ENCODE measurements around the gene PLXNA4. TPM values are rescaled to one million over a fixed set of nuclear protein-coding genes. Genes with fewer than 3 reads are reported as not detected.

Gene PLXNA4
- total and polyA plus RNA-seq, 2 donors (not counting 1 experiment from before 2014, with no cell fraction given): not detected

DNA sequence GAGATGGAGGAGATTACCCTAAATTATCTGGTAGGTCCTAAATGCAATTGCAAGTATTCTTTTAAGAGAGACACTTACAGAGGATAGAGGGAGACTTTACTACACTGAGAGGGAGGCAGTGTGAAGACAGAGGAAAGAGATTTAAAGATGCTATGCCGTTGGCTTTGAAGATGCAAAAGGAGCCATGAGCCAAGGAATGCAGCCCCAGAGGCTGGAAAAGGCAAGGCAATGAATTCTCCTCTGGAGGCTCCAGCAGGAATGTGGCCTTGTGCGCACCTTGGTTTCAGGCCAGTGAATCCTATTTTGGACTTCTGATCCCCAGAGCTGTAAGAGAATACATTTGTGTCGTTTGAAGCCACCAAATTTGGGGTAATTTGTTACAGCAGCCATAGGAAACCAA lies 118.6 kb downstream of the PLXNA4 start:
- H3K79me2 ChIP-seq (ENCODE audit: control insufficient read depth, insufficient read depth, low read length): no peaks in the 10 kb centered on the region
- H3K27me3 ChIP-seq (replicated peaks in 1 of 4; ENCODE audit: control extremely low read depth in 1 of 4, control insufficient read depth in 3 of 4, insufficient read depth in 4 of 4, low read length in 3 of 4): no peaks in the 10 kb centered on the region
- no peaks in the 10 kb centered on the region for H4K20me1 ChIP-seq (ENCODE audit: control insufficient read depth, insufficient read depth, low read length, poor library complexity, severe bottlenecking)
- POLR2A ChIA-PET: no interaction called here
- TF ChIP-seq, protein P1, sequence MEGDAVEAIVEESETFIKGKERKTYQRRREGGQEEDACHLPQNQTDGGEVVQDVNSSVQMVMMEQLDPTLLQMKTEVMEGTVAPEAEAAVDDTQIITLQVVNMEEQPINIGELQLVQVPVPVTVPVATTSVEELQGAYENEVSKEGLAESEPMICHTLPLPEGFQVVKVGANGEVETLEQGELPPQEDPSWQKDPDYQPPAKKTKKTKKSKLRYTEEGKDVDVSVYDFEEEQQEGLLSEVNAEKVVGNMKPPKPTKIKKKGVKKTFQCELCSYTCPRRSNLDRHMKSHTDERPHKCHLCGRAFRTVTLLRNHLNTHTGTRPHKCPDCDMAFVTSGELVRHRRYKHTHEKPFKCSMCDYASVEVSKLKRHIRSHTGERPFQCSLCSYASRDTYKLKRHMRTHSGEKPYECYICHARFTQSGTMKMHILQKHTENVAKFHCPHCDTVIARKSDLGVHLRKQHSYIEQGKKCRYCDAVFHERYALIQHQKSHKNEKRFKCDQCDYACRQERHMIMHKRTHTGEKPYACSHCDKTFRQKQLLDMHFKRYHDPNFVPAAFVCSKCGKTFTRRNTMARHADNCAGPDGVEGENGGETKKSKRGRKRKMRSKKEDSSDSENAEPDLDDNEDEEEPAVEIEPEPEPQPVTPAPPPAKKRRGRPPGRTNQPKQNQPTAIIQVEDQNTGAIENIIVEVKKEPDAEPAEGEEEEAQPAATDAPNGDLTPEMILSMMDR (IDR thresholded peaks at IDR 0.05): no peak
- TF ChIP-seq EZH2 (IDR thresholded peaks at IDR 0.05; ENCODE audit: borderline replicate concordance, insufficient read depth, low read depth, low read length, poor library complexity, severe bottlenecking): no peak
- no peak for ATAC-seq (ENCODE audit: low read depth)
- no peak for DNase-seq
- no peaks in the 10 kb centered on the region for H3K9me3 ChIP-seq (ENCODE audit: control extremely low read depth in 1 of 3, control insufficient read depth in 2 of 3, insufficient read depth in 1 of 3, low read length in 2 of 3)
- WGBS (ENCODE audit: insufficient coverage): 94% methylated on average over 3 of the region's 3 CpGs
- H3K27me3 Mint-ChIP-seq: peaks cover 17% of the 10 kb centered on the region
- no peak overlapping the region for H3K27ac Mint-ChIP-seq
- no peaks in the 10 kb centered on the region for H3K9me3 Mint-ChIP-seq (ENCODE audit: insufficient read depth)
- no peak overlapping the region for H3K4me3 ChIP-seq (ENCODE audit: control extremely low read depth in 1 of 5, extremely low read depth in 1 of 5, insufficient read depth in 1 of 5, low read depth in 2 of 5, low read length in 4 of 5)
- CTCF ChIA-PET: no interaction called here
- no peak overlapping the region for H3K4me3 Mint-ChIP-seq
- H3K4me2 ChIP-seq (replicated peaks; ENCODE audit: low read depth, low read length, poor library complexity, severe bottlenecking): no peak overlapping the region
- H3K36me3 ChIP-seq (replicated peaks in 1 of 2; ENCODE audit: control extremely low read depth in 1 of 2, control insufficient read depth in 1 of 2, extremely low read depth in 1 of 2, insufficient read depth in 2 of 2, low read length in 1 of 2): no peaks in the 10 kb centered on the region
- no peaks in the 10 kb centered on the region for H3K4me1 ChIP-seq (ENCODE audit: control insufficient read depth in 2 of 2, insufficient read depth in 2 of 2, low read length in 2 of 2)
- no peak overlapping the region for H3K9ac ChIP-seq (ENCODE audit: low read length)
- intact Hi-C loops (cut with micrococcal nuclease): no loop called here
- no peak overlapping the region for H2AFZ ChIP-seq (ENCODE audit: insufficient read depth, low read depth, low read length, poor library complexity, severe bottlenecking)
- H3K4me1 Mint-ChIP-seq: no peaks in the 10 kb centered on the region
- H3K27ac ChIP-seq (ENCODE audit: low read length in 2 of 2): no peak overlapping the region

DNA sequence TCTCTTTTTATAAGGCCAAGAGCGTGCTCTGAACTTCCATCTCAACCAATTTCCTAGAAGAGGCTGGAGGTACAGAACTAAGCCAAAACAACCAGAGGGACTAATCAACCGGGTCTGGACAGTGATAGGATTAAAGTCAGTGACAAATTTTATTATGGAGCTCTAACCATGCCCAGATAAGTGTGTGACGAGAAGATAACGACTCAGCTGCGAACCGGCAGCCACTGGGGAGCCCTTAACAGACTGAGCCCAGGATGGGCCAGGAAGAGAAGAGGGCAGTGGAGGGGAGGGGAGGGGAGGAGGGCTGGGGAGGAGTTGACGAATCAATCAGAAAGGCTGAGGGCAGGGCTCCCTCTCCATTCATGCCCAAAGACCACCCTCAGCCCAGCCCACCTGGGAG lies 119.9 kb downstream of the PLXNA4 start:
- Histone ChIP-seq H3K27ac (ENCODE audit: low read length in 2 of 2) (no peak overlapping the region), H3K27me3 (replicated peaks in 1 of 4; ENCODE audit: control extremely low read depth in 1 of 4, control insufficient read depth in 3 of 4, insufficient read depth in 4 of 4, low read length in 3 of 4) (no peaks in the 10 kb centered on the region), H3K36me3 (replicated peaks in 1 of 2; ENCODE audit: control extremely low read depth in 1 of 2, control insufficient read depth in 1 of 2, extremely low read depth in 1 of 2, insufficient read depth in 2 of 2, low read length in 1 of 2) (no peaks in the 10 kb centered on the region), H3K79me2 (ENCODE audit: control insufficient read depth, insufficient read depth, low read length) (no peaks in the 10 kb centered on the region), H3K9ac (ENCODE audit: low read length) (no peak overlapping the region), H2AFZ (ENCODE audit: insufficient read depth, low read depth, low read length, poor library complexity, severe bottlenecking) (no peak overlapping the region), H3K4me3 (ENCODE audit: control extremely low read depth in 1 of 5, extremely low read depth in 1 of 5, insufficient read depth in 1 of 5, low read depth in 2 of 5, low read length in 4 of 5) (no peak overlapping the region), H4K20me1 (ENCODE audit: control insufficient read depth, insufficient read depth, low read length, poor library complexity, severe bottlenecking) (no peaks in the 10 kb centered on the region), H3K4me2 (replicated peaks; ENCODE audit: low read depth, low read length, poor library complexity, severe bottlenecking) (no peak overlapping the region), H3K4me1 (ENCODE audit: control insufficient read depth in 2 of 2, insufficient read depth in 2 of 2, low read length in 2 of 2) (no peaks in the 10 kb centered on the region), H3K9me3 (ENCODE audit: control extremely low read depth in 1 of 3, control insufficient read depth in 2 of 3, insufficient read depth in 1 of 3, low read length in 2 of 3) (no peaks in the 10 kb centered on the region)
- WGBS (ENCODE audit: insufficient coverage): 100% methylated on average over 1 of the region's 7 CpGs
- no peak overlapping the region for H3K27ac Mint-ChIP-seq
- ChIA-PET CTCF (no interaction called here), POLR2A (no interaction called here)
- H3K9me3 Mint-ChIP-seq (ENCODE audit: insufficient read depth): no peaks in the 10 kb centered on the region
- intact Hi-C loops (cut with micrococcal nuclease): no loop called here
- ATAC-seq (ENCODE audit: low read depth) (no peak), DNase-seq (no peak)
- peaks cover 20% of the 10 kb centered on the region for H3K27me3 Mint-ChIP-seq
- no peak overlapping the region for H3K4me3 Mint-ChIP-seq
- no peaks in the 10 kb centered on the region for H3K4me1 Mint-ChIP-seq
- TF ChIP-seq, protein P1 (IDR thresholded peaks at IDR 0.05): no peak
- TF ChIP-seq EZH2 (IDR thresholded peaks at IDR 0.05; ENCODE audit: borderline replicate concordance, insufficient read depth, low read depth, low read length, poor library complexity, severe bottlenecking): no peak

Data from B cell (primary cell).